HG03469 (cell line): Measurements from ENCODE around the gene SART3.
"Not testable (repeated sequence)": the region's sequence is repeated elsewhere in the genome, so short reads cannot be mapped to it uniquely, and the experiment has no call there.

Experiments used
- ATAC-seq: cut with Tn5 transposase; IDR thresholded peaks from one replicate; pipeline ENCODE4 v1.9.1; 2021; ENCODE audit warnings: mild to moderate bottlenecking, moderate library complexity, moderate number of reproducible peaks; ENCODE audit not compliant: unreplicated experiment

SART3 gene

DNA sequence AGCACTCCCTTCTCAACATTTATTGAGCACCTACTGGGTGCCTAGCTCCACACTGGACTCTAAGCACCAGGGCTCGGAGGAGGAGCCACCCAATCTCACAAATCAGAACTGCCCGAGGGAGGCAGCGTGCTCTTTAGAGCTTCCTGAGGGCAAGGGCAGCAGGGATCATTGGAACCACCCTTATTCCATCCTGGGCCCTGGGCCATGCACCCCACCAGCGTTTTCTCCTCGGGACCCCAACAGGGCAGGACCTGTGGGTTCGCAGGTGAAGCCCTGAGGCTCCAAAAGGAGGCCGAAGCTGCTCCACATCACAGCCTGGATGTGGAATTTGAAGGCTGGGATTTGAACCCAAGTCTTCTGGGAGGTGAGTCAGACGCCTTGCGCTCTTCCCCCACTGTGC lies 21.5 kb upstream of the SART3 start:
- no peak for ATAC-seq

DNA sequence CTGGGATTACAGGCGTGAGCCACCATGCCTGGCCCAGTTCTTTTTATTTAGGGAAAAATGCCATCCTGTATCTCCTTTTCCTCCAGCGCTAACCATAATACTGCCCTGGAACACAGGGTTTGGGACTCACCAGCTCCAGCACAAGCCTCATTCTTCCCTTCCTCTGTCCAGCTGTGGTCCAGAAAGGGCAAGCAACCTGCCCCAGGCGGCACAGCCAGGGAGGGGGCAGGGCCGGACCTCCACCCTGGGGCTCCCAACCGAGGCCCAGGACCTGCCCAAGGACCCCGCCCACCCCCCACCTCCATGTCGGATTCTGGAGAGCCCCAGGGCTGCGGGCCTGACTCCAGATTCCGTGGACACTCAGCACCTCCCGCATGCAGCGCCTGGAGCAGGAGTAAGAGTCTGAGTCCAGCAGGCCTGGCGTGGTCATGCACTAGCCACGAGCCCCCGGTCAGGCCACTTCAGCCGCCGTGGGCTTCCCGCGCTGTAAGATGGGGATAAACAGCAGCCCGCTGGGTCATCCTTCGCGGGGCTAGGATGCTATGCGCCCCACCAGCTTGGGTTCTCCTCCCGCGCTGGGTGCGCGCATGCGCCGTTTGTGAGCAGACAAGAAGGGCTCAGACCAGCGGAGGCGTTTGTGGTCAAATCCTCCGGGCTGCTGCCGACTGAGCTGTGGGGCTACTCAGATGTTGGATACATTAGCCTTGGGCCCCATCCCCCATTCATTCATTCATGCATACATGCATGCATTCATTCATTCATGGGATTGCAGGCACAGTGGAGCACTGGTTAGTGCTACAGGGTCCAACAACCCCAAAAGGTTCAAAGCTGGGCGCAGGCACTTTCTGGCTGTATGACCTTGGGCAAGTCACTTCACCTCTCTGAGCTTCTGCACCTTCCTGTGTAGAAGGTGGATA lies 20.6 kb upstream of the SART3 start:
- ATAC-seq: no peak

DNA sequence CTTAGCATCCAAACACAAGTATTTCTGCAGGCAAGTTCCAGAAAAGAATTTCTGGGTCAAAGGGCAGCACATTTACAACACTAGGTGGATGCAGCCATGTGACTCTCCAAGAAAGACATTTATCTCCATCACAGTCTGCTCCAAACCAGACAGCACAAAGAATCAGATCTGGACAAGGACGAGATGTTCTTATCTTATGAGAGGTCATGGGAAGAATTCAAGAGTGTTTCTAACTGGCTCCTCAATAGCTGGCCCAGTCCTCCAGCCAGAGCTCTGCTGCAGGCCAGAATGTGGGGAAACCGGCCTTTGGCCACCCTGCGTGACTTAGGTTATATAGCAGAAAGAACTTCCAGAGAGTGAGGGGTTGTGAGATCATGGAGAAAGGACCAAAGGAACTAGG lies 19.6 kb upstream of the SART3 start:
- no peak for ATAC-seq

DNA sequence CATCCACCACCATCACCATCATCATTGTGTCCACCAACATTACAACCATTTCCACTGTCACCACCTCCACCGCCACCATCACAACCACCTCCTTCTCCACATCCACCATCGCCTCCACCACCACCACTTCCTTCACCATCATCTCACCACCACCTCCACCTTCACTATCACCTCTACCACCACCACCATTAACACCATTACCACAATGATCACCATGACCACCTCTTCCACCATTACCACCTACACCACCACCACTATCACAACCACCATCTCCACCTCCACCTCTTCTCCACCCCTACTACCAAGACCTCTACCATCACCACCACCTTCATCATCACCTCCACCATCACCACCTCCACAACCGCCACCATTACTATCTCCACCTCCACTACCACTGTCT lies 17.8 kb upstream of the SART3 start:
- no peak for ATAC-seq

DNA sequence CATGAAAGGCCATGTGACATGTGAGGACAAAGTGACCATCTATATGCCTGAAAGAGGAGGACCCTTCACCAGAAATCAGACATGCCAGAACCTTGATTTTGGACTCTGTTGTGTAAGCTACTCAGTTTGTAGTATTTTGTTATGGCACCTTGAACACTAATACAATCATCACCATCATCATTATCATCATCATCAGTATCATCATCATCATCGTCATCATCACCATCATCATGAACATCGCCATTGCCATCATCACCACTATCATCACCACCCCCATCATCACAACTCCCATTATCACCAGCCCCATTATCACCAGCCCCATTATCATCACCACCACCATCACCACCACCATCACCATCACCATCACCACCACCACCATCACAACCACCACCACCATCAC lies 17.3 kb upstream of the SART3 start:
- no peak for ATAC-seq

DNA sequence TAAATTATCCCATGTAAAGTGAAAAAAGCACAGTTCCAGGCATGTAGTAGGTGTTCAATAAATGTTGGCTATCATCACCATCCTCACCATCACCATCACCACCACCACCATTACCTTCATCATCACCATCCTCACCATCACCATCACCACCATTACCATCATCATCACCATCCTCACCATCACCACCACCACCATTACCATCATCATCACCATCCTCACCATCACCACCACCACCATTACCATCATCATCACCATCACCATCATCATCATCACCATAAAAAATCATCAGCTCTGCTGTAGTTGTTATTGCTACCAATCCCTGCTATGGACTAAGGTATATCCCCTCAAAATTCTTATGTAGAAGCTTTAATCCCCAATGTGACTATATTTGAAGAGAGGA lies 16.5 kb upstream of the SART3 start:
- ATAC-seq: no peak

DNA sequence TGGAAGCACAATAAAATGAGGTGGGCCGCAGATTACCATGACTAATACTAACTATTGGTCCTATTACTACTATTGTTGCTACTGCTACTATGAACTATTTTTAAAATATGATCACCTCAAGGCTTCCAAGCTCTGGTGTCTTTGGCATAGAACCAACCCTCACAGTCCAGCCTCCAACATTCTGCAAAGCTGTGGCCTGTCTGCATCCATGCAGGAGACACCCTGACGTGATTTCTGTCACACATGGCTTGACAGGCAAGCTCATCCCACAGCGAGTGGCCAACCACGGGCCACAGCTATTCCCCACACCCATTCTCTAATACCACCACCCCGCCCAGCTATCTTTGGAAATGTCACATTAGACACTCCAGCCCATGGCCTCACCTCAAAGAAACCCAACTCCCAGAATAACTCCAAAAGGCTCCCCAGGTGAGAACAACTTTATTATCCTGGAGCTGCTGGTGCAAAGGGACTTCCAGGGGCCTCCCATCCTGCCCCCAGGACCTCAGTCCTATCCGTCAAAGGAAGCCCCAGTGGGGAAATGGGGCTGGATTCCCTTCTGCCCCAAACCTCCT lies 15.8 kb upstream of the SART3 start:
- ATAC-seq: no peak

DNA sequence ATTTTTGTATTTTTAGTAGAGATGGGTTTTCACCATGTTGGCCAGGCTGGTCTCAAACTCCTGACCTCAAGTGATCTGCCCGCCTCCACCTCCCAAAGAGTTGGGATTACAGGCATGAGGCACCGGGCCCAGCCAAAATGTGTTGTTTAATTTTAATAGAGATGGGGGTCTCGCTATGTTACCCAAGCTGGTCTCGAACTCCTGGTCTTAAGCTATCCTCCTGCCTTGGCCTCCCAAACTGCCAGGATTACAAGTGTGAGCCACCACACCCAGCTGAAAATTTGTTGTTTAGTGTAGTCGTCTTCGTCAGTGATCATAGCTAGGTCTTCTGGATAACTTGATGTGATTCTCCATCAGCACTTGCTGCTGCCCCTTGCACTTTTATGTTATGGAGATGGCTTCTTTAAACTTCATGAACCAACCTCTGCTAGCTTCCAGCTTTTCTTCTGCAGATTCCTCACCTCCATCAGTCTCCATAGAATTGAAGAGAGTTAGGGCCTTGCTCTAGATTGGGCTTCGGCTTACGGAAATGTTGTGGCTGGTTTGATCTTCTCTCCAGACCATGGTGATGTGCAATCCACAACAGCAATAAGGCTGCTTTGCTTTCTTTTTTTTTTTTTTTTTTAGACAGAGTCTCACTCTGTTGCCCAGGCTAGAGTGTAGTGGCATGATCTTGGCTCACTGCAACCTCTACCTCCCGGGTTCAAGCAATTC lies 14.4 kb upstream of the SART3 start:
- ATAC-seq: no peak

DNA sequence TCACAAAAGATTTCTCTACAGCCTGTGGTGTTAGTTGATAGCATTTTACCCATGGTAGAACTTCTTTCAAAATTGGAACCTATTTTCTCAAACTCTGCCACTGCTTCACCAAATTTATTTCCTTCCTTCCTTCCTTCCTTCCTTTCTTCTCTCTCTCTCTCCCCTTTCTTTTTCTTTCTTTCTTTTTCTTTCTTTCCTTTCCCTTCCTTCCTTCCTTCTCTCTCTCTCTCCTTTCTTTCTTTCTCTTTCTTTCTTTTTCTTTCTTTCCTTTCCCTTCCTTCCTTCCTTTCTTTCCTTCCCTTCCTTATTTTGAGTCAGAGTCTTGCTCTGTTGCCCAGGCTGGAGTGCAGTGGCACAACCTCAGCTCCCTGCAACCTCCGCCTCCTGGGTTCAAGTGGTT lies 13.3 kb upstream of the SART3 start:
- ATAC-seq: not testable (repeated sequence)

DNA sequence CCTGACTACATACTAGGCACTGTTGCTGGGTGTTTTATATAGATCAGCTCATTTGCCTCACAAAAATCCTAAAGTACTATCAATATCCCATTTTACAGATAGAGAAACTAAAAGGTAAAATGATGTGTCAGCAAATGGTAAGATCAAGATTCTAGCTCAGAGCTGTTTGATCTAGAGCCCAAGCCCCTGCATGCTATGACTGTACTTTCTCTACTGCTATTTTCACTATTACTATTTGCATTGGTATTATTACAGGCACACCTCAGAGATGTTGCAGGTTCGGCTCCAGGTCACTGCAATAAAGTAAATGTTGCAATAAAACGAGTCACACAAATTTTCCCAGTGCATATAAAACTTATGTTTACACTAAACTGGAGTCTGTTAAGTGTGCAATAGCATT lies 12.3 kb upstream of the SART3 start:
- no peak for ATAC-seq

DNA sequence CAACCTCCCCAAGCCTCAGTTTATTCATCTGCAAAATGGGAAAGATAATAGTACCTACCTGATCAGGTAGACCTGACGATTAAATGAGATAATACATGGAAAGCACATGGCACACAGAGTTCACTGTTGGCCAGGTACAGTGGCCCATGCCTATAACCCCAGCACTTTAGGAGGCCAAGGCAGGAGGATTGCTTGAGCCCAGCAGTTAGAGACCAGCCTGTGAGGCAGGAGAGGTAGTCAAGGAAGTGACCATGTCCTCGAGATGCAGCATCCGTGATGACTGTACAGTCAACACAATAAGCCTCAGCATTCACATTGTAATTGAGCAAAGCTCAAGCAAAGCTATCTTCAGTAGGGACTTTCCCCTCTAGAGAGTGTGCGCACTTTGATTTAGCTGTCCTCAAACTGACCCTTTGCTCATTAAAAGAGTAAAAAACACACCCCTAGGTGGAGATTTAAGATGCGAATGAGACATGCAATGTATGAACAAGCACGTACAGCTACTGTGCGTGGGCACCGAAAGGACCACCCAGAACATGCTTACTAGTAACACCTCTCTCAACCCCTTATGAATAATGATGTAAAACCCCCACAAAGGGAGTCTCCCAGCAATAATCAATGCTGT lies 11.3 kb upstream of the SART3 start:
- ATAC-seq: no peak

DNA sequence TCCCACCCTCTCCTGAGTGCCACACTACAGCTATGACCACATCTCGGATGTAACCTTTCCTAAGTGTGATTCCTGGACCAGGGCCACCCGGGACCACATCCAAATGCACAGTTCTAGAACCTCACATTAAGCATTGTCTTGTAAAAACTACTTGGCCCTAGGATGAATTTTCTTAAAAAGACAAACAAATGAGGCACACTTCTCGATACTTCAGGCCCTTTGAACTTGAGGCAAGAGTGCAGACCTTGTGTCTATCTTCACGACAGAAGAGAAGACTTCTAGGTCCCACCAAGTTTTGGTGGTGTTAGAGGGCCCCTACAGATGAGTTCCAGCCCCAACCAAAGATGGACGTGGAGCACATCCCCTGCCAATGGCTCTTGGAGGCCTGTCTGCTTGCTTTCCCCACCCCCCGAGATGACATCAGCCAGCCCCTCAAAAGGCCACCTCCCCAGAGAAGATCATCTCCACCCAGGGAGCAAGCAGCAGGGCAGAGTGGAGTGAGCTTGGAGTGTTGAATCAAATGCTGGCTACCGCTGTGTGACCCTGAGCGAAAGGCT lies 10.7 kb upstream of the SART3 start:
- ATAC-seq: no peak

DNA sequence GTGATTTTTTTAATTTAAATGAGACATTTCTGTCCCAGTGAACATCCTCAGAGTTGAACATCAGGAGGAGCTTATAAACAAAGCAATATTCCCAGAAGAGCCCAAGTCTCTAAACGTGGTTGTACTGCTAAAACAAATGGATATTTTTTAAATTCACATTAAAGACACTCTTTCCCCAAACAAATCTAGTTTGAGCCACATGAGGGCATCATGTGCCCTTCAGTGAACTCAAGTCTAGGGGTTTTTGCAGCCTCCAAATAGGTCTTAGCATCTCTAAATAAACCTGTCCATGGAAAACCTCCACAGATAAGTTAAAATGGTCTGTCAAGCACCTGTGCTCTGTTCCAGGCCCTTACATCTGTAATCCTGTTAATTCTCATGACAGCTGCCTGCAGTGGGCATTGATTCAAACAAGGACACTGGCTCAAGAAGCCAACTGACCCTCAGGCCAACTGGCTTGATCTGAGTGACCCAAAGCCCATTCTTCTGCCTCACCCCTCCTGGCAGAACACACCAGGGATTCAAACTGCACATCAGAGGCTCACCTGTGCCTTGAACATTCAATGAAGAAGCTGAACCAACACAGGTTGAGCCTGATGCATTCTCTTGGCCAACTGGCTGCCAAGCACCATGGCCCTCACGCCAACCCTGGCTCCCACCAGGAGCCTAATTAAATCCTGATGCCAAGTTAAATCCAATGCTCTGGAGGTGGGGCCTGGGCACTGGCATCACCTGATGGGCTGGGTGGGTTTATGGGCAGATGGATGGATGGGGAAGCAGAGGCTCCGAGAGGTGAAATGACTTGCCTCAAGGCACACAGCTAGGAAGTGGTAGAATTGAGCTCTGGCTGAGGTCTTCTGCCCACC lies 10.0 kb upstream of the SART3 start:
- no peak for ATAC-seq

DNA sequence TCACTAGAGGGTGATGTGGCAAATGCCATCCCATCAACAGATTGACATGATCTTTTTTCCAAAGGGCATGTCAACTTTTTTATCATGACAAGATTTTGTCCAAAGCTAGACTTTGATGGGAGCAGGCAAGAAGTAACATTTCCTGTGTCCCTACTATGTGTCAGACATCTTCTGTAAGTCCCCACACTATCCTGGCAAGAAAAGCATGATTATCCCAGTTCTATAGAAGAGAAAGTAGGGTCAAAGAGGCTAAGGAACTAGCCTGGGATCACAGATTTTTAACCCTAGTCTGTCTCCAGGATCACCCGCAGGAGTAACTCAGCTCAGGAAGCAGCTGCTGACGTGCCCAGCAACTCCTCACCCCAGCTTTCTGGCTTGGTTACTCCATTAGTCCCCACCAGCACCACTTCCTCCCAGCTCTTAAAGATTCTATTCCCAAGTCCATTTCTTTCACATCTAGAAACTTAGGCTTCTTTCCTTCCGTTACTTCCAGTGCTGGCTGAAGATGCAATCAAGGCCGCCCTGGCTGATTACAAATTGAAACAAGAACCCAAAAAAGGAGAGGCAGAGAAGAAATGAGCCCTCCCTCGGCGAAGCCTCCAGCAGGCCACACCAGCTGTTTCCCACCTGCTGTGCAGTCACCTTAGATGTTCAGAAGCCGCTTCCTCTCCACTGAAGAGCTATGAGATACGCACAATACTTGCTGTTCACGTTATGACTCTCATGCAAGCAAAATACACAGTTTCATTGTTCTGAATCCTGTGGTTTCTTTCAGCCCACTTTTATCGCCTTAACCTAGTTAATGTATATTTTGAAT lies 7.6 kb upstream of the SART3 start:
- peak; percentile 53 for ATAC-seq

DNA sequence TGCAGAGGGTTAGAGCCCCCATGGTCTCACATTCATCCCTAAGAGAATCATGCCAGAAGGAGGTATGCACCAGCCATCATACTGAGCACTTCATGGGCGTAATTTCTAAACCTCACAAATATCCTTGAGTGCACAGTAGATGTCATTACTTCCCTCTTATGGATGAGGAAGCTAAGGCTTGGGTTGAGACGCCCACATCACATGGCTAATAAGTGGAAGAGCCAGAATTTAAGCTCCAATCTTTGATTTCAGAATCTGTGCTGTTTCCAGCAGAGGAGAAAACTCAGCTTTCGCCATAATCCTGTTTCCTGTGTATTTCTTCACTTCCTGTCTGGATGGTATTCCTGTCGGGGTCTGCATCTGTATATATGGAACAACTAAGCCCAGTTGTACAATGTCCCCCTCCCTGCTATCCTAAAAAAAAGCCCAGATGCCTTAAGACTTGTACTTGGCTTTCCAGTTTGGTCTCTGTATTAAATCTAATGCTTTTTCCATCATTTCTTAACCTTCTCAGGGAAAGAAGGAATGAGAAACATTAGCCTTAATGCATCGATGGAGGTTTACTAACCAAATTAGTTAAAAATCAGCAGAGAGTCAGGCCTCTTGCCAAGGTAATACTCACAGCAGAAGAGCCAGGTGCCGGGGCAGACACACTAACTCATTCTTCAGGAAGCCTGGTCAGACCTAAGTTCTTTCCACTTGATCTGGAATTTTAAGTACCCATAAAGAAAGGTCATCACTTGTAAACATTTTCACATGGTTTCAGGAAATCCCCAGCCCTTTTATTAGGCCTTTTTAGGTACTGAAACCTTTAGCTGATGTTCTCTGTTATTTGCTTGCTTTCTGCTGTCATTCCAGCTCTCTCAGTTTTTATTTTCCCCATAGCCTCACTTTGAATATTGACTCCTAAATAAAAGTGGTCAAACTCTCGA lies 6.7 kb upstream of the SART3 start:
- no peak for ATAC-seq

DNA sequence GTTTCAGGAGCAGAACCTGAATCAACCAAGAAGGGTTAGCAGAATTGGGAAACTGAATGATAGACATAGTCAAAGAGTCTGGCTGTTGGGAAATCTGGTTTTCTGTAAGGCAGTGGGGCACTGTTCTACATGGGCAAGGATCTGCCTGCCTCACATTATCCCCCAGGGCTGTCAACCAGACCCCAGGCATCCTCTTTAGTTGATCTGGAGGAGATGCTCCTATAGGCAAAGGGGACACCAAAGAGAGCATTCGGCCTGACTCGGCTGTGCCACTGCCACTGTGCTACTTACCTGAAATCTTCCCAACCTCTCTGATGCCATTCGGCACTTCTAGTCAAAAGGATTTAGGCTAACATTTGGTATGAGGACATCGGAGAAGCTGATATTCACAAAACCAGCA lies 5.5 kb upstream of the SART3 start:
- no peak for ATAC-seq

DNA sequence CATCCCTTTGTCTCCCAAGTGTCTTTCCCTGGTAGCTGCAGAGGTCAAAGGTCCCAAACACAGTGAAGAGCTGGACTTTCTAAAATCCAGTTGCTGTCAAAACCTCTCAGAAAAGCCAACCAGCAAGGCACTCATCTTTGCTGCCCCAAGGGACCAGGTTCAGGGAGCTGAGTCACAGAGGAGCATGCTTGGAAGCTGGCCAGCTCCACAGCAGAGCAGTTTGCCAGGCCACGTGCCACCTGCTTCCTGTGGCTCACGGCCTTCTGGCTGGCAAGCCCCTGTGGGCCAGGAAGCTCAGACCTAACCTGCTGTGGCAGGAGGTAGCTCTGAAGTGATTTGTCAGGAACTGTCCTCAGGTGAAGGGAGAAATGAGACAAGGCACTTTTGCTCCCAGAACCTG lies 5.0 kb upstream of the SART3 start:
- ATAC-seq: no peak

DNA sequence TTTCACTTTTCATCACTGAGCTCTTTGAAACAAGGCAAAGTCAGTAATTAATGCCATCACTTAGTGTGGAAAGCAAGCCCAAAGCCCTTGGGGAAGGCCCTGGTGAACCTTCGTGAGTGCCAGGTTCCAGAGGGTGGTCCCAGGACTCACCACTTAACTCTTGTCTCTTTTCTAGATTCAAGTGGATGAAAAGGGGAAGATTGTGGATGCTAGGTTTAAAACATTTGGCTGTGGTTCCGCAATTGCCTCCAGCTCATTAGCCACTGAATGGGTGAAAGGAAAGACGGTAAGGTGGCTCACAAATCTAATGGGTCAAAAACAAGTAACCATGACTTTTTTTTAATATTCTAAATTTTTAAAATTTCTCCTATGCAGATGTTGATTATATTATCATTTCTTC lies 4.2 kb upstream of the SART3 start:
- no peak for ATAC-seq
